ACHN (cell line): ENCODE data around the gene LRTM1.
A peak's percentile ranks its signal among the peaks of the same experiment; 100 is the strongest.

Experiments used
- DNase-seq: peaks from one replicate; pipeline ENCODE4 v3.0.0-alpha.2; 2015
- in situ Hi-C: cut with HindIII; loops from 2 replicates; pipeline ENCODE4 v1.10.0; 2017; ENCODE audit warnings: low sequenced_read_pairs, low pct_ligation_motif_present, low pct_unique_long_range_greater_than_20kb

LRTM1 gene

DNA sequence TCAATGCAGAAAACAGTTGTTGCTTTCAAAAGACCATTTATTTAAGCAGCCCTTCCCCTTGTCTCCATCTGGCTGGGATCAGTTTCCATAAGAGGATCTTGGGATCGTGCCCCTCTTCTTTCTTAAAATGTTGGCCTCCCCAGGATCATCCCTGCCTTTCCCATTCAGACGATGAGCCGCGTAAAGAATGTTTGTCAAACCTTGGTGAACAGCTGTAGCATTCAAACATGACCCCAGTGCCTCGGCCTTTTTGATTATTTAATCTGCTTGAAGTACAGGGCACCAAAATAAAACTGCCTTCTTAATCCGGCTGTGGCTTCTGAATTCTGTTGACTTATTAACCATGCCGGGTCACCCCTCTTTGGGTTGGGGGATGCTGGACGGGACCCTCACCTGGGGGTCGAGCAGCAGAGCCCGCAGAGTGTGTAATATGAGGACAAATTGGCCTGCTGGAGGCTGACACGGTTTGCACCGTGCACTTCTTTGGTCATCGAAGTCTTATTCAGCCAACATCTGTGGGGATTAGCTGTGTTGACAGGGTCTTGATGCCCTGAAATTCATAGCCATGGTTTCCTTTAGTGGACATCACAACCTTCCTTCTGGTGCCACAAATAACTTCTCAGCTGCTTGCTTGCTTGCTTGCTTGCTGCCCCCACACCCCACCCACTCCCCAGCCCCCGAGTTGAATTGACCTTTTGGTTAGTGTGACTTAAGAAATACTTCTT lies at the start of gene LRTM1:
LRTM1 (minus strand) TSS at position 14 of the 725 bp plus-strand sequence. CDS start 148 bp downstream, outside the sequence.
- in situ Hi-C loops = no loop called here
- DNase-seq = no peak

DNA sequence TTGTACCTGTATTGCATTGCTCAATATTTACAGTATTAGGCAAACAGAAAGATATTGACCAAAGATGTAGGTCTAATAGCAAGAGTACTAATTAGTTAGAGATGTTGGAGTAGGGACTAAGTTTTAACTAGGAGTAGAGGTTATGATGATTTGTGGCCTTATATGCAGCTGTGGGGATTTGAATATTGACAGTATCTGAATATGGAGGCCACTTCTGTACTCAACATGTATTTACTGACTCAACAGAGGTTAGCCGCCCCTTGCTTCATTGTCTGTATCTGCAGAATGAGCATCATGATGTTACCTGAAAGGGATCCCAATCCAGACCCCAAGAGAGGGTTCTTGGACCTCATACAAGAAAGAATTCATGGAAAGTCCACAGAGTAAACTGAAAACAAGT lies 49.6 kb upstream of the LRTM1 start:
- in situ Hi-C loops = no loop called here

DNA sequence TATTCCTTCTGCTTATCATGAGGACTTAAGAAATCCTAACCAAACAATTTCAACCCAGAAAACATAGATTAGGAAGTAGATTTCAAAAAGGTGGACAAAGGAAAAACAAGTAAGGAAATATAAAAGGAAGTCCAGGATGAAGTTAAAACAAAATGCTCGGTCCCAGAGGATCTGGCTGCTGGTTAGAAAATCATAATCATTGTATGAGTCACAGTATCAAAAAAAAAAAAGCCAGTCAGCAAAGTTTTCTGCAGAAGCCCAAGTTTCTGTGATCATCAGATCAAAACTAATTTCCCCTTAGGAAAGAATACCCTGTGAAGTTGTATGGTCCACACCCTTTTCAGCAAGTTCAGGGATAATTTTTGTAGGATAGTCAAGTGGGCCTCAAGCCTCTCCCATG lies 43.0 kb upstream of the LRTM1 start:
- in situ Hi-C loops = no loop called here

More for the DNA sequence above, 49.6 kb upstream of the LRTM1 start:
- no peak for DNase-seq

DNA sequence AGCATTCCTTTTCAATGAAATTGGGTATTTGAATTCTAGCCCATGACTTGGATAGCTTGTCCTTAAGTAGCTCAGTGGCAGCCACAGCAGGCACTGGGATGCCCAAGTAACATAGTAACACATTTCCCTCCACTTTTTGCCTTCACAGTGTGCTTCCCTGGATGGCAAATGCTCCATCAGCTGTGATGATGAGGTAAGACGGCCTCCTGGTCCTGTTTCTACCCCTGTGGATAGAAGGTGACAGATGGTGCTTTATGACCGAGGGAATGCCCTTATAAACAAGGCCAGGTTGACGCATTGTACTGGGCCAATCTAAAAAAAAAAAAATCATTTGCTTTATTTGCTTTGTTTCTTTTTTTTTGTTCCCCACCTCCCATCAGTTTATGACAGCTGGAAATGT lies 41.8 kb upstream of the LRTM1 start:
- no peak for DNase-seq
- in situ Hi-C loops = no loop called here

More for the DNA sequence above, 43.0 kb upstream of the LRTM1 start:
- no peak for DNase-seq

DNA sequence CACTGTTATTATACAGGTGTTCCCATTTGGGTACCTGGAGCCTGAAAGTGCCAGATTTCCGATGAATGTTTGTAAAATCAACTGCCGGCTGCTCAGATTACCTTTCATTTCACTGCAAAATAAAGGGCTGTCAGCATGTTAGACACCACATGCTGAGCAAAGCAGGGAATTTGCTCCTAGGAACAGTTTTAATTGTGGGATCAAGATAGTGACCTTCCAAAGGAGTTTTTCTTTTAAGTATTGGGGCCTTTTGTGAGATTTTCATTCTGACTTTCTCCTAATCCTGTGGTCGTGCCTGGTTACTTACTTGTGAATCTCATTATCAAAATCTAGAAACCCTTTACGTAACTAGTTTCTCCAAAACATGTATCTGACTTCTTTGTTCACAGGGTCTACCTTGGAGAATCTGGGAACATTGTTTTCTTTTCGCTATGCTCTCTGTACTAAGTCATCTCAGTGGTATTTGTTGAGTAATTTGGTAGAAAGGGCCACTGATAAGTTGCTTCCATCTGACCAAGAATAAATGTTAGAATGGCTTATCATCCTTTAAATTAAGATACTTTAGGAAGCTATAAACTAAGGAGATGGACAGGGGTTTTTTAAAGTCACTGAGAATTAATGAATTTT lies 40.8 kb upstream of the LRTM1 start:
- in situ Hi-C loops = no loop called here
- DNase-seq = no peak

DNA sequence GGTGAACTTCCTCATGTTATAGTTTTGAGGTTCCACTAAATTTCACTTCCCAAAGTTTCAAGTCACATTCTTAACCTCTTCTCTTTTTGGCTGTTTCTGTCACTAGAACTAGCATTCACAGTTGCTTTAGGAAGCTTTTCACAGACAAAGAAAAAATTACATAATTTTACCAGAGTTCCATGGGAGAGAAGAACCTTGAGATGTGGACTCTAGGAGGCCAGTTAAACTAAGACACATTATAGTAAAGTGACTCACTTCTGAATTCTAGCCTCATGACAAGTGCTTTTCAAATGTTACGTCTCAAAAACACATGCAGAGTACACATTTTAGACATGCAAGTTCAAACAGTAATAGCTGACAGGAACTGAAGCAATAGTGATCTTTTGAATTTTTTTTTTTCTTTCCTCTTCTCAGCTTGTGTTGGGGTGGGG lies 39.9 kb upstream of the LRTM1 start:
- in situ Hi-C loops = no loop called here
- no peak for DNase-seq

DNA sequence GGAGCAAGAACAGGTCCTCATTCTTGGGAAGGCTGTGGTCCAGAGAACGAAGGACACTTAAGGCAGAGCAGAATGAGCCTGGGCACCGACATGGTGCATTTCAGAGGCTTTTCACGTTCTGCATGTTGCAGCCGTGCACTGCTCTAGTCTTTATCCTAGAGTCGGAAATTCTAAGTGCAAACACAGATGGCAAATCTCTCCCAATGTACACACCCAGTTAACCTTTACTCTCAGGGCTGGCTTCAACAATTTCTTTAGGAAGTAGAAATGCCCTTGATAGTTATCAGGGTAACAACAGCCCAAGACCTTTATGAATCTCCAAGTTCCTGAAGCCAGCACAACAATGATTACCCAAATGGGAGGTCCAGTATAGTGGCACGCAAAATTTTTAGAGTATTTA lies 39.1 kb upstream of the LRTM1 start:
- in situ Hi-C loops = no loop called here

DNA sequence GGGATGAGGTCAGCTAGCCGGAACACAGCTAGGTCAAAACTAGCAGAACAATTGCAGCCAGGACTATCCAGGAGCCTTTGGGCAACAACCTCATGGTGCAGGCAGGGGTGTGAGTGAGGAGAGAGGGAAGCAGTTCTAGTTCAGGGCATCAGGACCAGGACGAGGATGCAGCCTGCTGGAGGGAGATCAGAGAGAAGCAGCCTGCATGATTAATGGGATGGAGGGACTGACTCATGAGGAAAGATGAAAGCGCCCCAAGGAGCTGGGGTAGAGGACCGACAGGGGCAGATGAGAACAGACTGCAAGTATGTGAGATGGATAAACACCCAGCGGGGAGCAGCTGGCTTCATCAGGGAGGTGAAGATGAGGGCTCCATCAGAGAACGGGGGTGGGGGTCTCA lies 37.9 kb upstream of the LRTM1 start:
- no peak for DNase-seq
- in situ Hi-C loops = no loop called here

More for the DNA sequence above, 39.1 kb upstream of the LRTM1 start:
- DNase-seq = no peak

DNA sequence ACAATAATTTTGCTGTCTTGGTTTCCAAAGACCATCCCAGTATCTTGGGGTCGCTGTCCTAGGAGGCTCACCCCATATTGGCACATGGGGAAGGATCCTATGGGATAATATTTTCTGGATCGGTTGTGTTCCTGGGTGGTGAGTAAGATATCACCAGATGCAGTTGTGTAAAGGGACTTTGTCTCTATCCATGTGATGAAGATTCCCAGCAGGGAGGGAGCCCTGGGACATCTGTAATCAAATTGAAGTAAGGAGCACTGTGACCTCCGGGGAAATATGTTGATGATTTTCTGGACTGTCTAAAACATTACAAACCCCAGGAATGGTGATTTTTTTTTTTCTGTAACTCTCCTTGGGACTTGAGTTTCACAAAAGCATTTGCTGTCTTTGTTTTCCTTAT lies 36.2 kb upstream of the LRTM1 start:
- DNase-seq = no peak
- in situ Hi-C loops = no loop called here

DNA sequence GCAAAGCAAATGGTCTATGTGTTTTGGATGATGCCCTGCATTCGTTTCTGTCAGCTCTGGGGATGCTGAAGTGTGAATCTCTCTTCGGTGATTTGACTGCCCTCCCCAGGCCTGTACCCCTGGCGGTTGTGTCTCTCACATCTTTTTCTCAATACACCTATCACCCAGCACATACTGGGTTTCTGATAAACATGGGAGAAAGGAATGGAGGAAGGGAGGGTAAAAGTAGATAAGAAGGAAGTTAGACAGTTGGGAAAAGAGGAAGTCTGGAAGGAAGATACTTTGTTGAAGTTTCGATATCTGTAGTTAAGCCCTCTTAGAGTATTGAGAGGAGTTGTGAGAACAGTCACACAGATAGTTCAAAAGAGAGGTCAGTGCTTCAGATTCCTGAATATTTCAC lies 35.8 kb upstream of the LRTM1 start:
- DNase-seq = no peak

DNA sequence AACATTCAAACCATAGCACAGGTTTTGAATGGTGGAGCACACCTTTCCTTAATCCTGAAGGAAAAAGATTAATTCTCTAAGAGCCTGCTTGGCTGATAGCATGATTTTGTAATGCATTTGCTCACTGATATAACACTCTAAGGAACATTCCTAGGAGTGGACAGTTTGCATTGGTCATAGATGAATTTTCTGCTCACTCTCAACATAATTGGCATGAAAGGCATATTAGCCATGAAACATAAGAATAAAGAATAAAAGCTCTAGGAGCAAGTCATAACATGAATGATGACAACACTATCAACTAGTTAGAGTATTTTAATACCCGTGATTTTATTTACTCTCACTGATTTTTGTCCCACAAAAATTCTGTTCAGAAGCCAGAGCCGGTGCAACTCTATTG lies 34.3 kb upstream of the LRTM1 start:
- no peak for DNase-seq
- in situ Hi-C loops = no loop called here

More for the DNA sequence above, 35.8 kb upstream of the LRTM1 start:
- in situ Hi-C loops = no loop called here

DNA sequence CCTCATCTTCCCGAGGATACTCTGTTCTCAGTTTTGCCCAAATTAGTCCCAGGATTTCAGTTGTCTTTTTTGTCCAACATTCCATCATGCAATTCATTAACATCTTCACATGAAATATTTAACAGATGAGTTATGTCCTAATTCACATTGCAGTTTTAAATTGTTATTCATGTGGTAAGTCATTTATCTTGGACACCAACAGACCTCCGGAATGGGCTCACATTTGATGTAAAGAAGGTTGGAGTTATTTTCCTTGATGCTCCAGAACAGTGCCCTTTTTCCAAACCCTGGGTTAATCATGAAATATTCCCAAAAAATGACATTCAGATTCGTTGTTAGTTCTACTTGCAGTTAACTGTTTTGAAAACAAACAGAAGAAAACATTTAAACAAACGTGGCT lies 32.8 kb upstream of the LRTM1 start:
- in situ Hi-C loops = no loop called here
- no peak for DNase-seq

DNA sequence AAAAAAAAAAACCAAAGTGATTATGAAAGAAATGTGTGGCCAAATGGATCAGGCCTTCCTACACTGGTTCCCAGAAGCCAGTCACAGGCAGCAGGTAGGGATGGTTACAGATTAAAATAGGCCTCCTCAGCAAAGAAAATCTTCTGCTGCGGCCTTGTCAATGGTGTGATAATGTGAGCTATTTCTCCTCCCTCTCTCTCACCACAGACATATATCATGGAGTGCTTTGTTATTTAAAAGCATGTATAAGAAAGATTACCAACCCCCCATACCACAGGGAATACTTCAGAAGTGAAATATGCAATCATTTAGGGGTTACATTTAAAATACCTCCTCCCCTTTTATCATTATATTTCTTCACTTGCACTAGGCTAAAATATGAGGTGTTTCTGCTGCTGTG lies 32.2 kb upstream of the LRTM1 start:
- in situ Hi-C loops = no loop called here
- no peak for DNase-seq

DNA sequence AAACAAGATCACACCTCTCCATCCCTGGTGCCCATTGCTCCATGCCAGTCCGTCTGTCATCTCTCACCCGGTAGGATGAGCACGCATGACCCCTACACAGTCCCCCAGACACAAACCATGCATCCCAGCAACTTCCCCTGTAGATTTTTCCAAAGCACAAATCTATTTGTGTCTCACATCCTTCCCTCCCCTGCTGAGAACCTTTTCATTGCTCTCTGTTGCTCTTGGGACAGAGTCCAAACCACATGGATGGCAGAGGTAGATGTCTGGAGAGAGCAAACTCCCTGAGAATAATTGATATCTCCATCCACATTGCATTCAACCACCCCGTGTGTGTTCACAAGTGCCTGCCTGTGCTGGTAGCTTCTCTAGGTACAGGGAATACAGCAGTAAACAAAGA lies 29.9 kb upstream of the LRTM1 start:
- in situ Hi-C loops = no loop called here

DNA sequence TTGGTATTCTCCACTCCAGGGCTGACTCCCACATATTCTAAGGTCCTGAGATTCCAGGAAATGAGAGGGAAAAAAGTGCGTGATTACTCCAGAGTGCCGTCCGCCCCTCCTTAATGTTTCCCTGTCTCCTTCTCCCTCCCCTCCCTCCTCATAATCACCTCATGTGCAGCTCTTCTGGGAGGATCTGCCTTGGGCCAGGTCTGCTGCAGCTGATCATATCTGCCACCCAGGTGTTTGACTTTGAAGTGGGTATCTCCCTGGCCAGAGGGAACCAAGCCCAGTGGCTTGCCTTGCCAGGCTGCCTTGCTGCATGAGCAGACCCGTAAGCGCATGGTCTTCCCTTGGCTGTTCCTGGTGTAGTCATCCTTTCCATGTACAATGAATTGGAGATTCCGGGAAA lies 28.1 kb upstream of the LRTM1 start:
- in situ Hi-C loops = no loop called here

More for the DNA sequence above, 29.9 kb upstream of the LRTM1 start:
- DNase-seq = no peak

DNA sequence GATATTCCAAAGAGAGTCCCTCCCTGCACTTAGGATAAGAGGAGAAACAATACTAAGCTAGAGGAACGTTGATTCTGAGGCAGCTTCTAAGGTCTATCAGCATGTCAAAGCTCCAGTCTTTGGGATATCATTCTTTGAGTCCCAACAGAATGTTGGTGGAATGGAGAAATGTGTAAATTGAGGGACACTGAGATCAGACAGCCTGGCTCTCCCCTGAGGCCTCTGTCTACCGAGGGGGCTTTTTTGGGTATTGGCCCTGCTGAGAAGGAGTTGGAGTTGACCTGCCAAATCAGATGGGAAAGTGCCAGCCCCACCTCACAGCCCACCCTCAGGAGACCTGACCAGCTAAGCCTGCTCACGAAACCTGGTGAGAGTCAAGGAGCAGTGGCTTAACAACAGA lies 27.6 kb upstream of the LRTM1 start:
- no peak for DNase-seq
- in situ Hi-C loops = no loop called here

More for the DNA sequence above, 28.1 kb upstream of the LRTM1 start:
- DNase-seq = no peak

DNA sequence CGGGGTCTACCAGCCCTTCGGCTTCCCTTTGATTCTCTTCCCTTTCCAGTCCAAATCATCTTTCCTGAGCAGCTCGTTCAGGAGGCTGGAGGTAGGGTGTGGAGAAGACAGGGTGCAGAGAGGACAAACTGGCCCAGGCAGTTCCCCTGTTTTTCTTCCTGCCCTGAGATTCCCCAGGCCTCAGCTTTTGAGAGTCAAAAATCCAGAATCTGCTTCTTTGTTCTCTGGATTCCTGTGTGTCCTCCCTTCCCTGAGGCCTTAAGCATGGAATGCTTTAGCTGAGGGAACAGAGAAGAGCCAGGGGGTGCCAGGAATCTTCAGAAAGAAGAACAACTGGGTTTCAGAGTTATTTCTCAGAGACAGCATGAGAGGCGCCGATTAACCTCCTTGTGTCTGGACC lies 26.7 kb upstream of the LRTM1 start:
- DNase-seq = no peak
- in situ Hi-C loops = no loop called here

DNA sequence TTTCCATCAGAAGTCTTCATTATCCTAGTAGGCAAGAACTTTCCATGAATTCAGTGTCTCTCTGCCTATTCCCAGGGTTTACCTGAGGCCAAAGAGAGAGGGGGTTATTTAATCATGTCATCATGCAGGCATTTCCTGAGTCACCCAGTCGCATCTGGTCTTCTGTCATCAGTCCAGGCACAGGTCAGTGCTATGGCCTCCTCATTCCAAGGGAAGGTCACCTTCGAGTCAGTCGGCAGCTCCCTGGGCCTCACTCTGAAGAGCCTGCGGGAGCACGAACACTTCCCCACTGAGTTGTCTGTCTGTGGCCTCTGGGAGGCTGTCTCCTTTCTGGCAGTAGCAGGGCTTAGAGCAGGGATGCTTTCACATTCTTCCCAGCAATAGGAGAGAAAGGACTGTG lies 26.2 kb upstream of the LRTM1 start:
- peak; percentile 34 for DNase-seq
- in situ Hi-C loops = no loop called here

DNA sequence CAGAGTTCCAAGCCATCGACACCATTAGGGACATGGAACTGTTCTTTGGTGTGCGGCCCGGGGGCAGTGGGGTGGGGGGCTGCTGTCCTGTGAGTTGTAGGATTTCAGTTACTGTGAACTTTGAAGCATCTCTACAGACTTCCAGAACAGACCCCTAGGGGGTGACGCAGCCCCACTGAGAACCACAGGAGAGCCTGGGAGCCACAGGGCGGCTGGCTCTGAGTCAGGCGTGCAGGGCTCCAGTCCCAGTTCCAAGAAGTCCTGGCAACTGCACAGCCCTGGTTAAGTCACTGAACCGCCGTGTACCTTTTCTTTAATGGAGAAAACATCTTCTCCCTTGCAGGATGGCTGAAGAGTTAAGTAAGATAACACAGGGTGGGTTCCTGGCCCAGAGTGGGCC lies 23.5 kb upstream of the LRTM1 start:
- in situ Hi-C loops = no loop called here
- peak; percentile 75 for DNase-seq

DNA sequence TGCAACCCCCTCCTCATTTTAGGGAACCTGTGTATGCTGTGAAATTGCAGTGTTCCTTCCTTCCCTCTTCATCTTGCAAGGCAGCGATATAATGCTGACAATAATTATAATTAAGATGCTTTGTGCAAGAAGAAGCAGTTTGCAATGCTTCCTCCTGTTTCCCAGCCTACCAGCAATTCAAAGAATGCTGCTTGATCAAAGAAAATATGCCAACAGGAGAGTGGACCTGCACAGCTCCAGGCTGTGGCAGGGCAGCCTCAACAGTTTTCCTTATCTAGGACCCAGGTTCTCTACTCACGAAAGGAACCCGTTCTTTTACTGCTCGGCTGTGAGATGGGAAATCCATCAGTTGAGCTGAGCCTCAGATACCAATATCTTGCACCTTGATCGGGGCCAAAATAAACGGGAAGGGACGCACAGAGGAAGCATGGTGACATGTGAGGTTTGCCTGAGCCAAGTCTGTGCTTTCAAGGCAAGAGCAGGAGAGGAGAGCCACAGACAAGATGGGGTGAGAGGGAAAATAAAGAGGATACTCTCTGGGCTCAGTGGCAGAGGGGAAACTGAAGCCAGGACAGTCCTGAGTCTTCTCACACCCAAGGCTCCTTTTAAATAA lies 22.6 kb upstream of the LRTM1 start:
- in situ Hi-C loops = no loop called here
- DNase-seq = no peak
